Measurements from ENCODE around the gene DNAJC5. TPM values are rescaled to one million over a fixed set of nuclear protein-coding genes. Genes with fewer than 3 reads are reported as not detected.

DNAJC5 gene
- total RNA-seq, 1 experiment from 2014 or later: 45.0 TPM

DNA sequence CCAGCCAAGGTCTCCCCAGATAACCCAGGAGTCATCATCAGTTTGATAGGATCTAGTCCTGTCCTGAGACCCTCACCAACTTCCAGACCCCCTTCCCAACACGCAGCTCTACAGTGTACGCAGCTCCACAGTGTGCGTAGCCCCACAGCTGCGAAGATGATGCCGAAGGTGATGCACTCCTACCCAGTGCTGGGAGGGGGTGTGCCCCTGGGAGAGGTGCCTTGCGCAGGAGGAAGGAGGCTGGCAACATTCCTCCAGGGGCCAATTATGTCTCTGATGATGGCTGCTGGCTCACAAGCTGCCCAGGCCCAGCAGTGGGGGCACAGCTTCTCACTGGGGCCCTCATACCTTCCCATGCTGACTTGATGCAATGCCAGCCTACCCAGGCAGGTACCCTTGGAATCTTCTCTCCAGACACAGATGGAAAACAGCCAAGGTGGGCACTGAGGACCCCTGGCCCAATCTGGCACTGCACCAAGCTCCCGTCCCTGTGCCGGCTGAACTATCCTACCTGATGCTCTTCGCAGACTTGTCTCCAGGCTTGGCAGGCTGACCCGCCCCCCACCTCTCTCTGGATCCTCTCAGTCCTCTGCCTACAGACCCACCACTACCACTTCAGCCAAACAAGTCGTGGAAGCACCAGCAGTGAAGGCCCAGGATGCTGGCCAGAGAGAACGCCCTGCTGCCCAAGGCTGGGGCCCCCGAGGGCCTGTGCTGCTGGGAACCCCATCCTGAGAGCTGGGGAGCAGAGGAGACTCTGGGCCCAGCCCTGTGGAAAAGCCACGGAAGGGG is 73.4 kb downstream of the DNAJC5 start:
- intact Hi-C loops (cut with micrococcal nuclease): no loop called here
- TF ChIP-seq, protein P1, sequence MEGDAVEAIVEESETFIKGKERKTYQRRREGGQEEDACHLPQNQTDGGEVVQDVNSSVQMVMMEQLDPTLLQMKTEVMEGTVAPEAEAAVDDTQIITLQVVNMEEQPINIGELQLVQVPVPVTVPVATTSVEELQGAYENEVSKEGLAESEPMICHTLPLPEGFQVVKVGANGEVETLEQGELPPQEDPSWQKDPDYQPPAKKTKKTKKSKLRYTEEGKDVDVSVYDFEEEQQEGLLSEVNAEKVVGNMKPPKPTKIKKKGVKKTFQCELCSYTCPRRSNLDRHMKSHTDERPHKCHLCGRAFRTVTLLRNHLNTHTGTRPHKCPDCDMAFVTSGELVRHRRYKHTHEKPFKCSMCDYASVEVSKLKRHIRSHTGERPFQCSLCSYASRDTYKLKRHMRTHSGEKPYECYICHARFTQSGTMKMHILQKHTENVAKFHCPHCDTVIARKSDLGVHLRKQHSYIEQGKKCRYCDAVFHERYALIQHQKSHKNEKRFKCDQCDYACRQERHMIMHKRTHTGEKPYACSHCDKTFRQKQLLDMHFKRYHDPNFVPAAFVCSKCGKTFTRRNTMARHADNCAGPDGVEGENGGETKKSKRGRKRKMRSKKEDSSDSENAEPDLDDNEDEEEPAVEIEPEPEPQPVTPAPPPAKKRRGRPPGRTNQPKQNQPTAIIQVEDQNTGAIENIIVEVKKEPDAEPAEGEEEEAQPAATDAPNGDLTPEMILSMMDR (IDR thresholded peaks at IDR 0.05; ENCODE audit: unreplicated experiment): no peak
- Mint-ChIP-seq H3K4me1 (ENCODE audit: insufficient read depth, unreplicated experiment) (peaks cover 21% of the 10 kb centered on the region), H3K27me3 (ENCODE audit: insufficient read depth, unreplicated experiment) (no peaks in the 10 kb centered on the region), H3K36me3 (ENCODE audit: insufficient read depth, unreplicated experiment) (peaks cover 9% of the 10 kb centered on the region), H3K9me3 (ENCODE audit: unreplicated experiment) (no peaks in the 10 kb centered on the region), H3K4me3 (ENCODE audit: unreplicated experiment) (peak overlapping the region; percentile 75), H3K27ac (ENCODE audit: low read depth, unreplicated experiment) (peak overlapping the region; percentile 71)
- TSS peak; percentile 38 for BruUV-seq (replicated peaks)
- CTCF ChIA-PET: interaction anchor here (0.6 to 1.1 kb wide), 2 partner anchors 90 to 472 kb away, joined by 3 to 4 read pairs; no protein-coding TSS in a partner anchor
- DNase-seq (ENCODE audit: unreplicated experiment): no peak
- POLR2A ChIA-PET: interaction anchor here (0.7 to 3.2 kb wide), 8 partner anchors 10 to 286 kb away, joined by 3 to 26 read pairs (median 5); partner anchors contain the start of genes PRPF6, SAMD10, SLC2A4RG and TPD52L2

DNA sequence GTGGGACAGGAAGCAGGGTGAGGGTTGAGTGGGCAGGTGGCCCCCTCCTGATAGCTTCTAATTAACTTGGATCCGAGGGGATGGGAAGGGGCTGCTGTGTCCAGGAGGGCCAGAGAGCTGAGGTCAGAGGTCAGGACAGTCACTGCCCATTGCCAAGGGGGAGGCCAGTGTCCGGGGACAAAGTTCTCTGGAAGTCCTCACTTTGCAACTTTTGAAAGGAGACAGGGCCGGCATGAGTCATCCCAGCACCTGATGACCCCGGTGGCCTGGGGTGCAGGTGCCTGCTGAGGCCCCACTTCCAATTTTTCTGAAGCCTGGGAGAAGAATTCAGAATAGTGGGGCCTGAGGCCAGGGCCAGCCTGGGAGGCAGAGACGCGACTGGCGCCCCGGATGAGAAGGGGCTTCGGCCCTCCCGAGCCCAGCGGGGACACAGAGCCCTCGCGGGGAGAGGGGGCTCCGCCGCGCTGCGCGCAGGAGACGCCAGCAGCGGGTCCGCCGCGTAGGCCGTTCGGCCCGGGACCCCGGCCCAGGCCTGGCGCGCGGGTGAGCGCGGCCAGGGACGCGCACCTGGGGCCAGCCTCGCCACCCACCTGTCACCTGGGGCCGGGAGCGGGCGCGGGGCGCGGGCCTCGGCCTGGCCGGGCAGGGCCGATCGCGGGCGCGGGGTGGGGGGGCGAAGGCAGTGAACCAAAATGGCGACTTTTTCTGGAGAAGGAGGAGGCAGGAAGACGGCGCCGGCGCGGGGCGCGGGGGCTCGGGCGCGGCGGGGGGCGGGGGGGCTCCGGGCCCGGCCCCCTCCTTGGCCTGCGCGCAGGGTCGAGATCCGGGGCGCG is 74.2 kb downstream of the DNAJC5 start:
- no peak for DNase-seq (ENCODE audit: unreplicated experiment)
- BruUV-seq (replicated peaks): no TSS peak
- Mint-ChIP-seq H3K36me3 (ENCODE audit: insufficient read depth, unreplicated experiment) (peaks cover 9% of the 10 kb centered on the region), H3K4me3 (ENCODE audit: unreplicated experiment) (peak overlapping the region; percentile 75), H3K4me1 (ENCODE audit: insufficient read depth, unreplicated experiment) (peaks cover 29% of the 10 kb centered on the region), H3K9me3 (ENCODE audit: unreplicated experiment) (no peaks in the 10 kb centered on the region), H3K27ac (ENCODE audit: low read depth, unreplicated experiment) (peak overlapping the region; percentile 71), H3K27me3 (ENCODE audit: insufficient read depth, unreplicated experiment) (no peaks in the 10 kb centered on the region)
- POLR2A ChIA-PET: interaction anchor here (0.7 to 3.2 kb wide), 8 partner anchors 11 to 287 kb away, joined by 3 to 26 read pairs (median 5); partner anchors contain the start of genes PRPF6, SAMD10, SLC2A4RG and TPD52L2
- TF ChIP-seq, protein P1 (IDR thresholded peaks at IDR 0.05; ENCODE audit: unreplicated experiment): no peak
- intact Hi-C loops (cut with micrococcal nuclease): no loop called here
- CTCF ChIA-PET: interaction anchor here (0.6 kb wide), 1 partner anchor 90 kb away, joined by 4 read pairs; no protein-coding TSS in a partner anchor

DNA sequence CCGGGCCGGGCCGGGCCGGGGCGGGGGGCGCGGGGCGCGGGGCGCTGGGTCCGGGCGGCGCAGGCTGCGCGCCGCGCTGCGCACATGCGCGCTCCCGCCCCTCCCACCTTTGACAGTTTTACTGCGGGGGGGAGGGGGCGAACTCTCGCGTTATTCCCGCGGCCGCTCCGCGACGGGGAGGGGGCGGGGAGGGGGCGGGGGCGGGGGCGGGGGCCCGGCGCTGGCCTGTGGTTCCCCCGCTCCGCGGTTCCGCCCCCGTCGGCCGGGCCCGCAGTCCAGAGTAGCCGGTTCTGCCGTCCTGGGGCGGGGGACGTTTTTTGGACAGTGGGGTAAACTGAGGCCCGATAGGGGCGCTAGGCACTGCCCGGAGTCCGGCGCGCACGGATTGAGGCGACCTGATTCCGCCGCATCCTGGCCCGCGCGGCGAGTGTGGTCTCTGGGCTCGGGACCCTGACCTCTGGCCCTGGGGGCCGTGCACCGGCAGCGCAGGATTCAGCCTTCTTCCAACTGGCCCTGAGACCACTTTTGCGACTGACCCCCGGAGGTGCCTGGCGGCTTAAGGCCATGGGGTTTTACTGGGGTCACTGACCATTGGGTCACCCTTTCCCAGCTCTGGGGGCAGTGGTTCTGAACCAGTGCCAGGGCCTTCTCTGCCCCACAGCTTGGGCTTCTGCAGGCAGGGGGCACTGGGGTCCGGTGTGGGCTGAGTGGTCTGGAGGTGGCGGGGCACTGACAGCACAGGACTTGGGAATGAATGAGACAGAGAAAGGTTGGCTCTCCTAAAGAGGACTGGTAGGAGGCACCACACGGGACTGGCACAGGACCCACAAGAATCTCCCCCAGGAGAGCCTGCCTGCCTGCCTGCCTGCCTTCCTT is 75.2 kb downstream of the DNAJC5 start, which contains the start of gene ZNF512B:
Gene ZNF512B (minus strand): TSS at position 93 of the 876 bp plus-strand sequence. CDS start 1,980 bp downstream, outside the sequence.
- DNase-seq (ENCODE audit: unreplicated experiment): peak; percentile 58
- intact Hi-C loops (cut with micrococcal nuclease): loop anchor here (5.0 kb wide), 2 partner anchors 183 to 263 kb away; partner anchors contain the start of genes ARFRP1 and ZGPAT

More for the DNA sequence above, 75.2 kb downstream of the DNAJC5 start, which contains the start of gene ZNF512B:
- Mint-ChIP-seq H3K27me3 (ENCODE audit: insufficient read depth, unreplicated experiment) (no peaks in the 10 kb centered on the region), H3K36me3 (ENCODE audit: insufficient read depth, unreplicated experiment) (peaks cover 9% of the 10 kb centered on the region), H3K9me3 (ENCODE audit: unreplicated experiment) (no peaks in the 10 kb centered on the region), H3K27ac (ENCODE audit: low read depth, unreplicated experiment) (peak within 1 kb of the TSS; percentile 71), H3K4me1 (ENCODE audit: insufficient read depth, unreplicated experiment) (peaks cover 30% of the 10 kb centered on the region), H3K4me3 (ENCODE audit: unreplicated experiment) (peak within 1 kb of the TSS; percentile 75)
- POLR2A ChIA-PET: interaction anchor here (0.9 kb wide), 1 partner anchor 13 kb away, joined by 6 read pairs; the partner anchor contains the start of gene UCKL1
- BruUV-seq (replicated peaks): no TSS peak
- CTCF ChIA-PET: interaction anchor here (0.8 to 0.9 kb wide), 2 partner anchors 13 to 119 kb away, joined by 3 to 4 read pairs; no protein-coding TSS in a partner anchor
- TF ChIP-seq, protein P1 (IDR thresholded peaks at IDR 0.05; ENCODE audit: unreplicated experiment): no peak

Data from MCF 10A (cell line).